Astrocyte (in vitro differentiated cells and primary cell): ENCODE results near the gene EEF1B2.
"Not testable (repeated sequence)": the region's sequence is repeated elsewhere in the genome, so short reads cannot be mapped to it uniquely, and the experiment has no call there.

Experiments used
- CTCF ChIP-seq: IDR thresholded peaks from 2 replicates; pipeline ENCODE4 v1.5.1; 2011; ENCODE audit warnings: low read depth, mild to moderate bottlenecking, inconsistent platforms, low read length, moderate library complexity; ENCODE audit not compliant: insufficient read depth
- EZH2 ChIP-seq: IDR thresholded peaks from 2 replicates; pipeline ENCODE4 v1.6.1; 2012; ENCODE audit warnings: mild to moderate bottlenecking, low read length, inconsistent platforms; ENCODE audit not compliant: insufficient read depth

- not testable (repeated sequence) for TF ChIP-seq EZH2, CTCF
These were observed 8.5 kb downstream of the EEF1B2 start for GRCh38 chr2:206168230-206168629.
